ENCODE data around the gene CACNG3.

The CACNG3 gene

DNA sequence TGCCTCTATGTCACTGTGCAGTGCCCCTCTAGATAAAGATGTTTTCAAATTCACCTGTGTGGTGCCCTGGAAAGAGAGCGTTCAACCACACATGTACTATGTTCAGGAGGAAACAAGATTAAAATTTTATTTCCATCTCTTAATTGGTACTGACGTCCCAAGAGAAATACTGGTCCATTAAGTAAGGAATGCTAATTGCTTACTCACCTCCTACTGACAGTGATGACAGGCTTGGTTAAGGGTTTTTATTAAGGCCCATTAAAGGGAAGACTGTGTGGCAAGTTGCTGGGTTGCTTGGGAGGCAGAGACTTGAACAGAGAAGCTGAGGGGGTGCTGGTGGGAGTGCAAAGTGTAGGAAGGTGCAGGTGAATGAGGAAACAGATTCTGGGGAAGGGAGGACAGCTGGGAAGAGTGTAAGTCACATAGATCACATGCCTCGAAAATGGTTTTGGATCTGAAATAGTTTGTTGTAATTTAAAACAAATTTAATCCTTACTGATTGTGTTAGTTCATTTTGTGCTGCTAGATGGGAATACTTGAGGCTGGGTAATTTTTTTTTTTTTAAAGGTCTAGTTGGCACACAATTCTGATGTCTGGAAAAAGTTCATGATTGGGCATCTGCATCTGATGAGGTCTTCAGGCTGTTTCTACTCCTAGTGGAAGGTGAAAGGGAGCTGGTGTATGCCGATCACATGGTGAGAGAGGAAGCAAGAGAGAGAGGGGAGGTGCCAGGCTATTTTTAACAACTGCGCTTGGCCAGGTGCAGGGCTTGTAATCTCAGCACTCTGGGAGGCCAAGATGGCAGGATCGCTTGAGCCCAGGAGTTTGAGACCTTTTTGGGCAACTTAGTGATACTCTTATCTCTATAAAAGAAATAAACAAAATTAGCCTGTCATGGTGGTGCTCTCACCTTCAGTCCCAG is 140.5 kb downstream of the CACNG3 start:
- no peak for DNase-seq (ENCODE audit: low spot score)

DNA sequence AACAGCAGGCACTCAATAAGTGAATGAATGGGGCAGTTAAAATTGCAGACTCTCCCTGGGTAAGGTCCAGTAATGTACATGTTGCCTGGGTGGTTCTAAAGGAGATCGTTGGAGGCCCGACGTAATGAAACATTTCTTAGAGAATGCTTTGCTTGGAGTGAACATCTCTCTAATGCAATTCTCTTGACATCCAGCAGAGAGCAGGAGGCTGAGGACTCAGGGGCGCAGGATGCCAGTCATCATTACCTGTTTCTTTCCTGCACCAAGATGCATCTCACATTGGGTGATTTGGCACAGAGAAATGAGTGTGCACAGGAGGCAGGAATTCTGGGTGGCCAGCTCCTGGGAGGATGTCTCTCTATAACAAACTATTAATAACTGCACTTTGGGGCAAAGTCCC is 152.9 kb downstream of the CACNG3 start:
- peak; percentile 19 for DNase-seq (ENCODE audit: low spot score)
